ENCODE measurements around the gene USH2A.

The USH2A gene

GRCh38 chr1:216258856-216259255, 164.4 kb downstream of the USH2A start:
- DNase-seq: no peak

GRCh38 chr1:216258386-216258785, 164.9 kb downstream of the USH2A start:
- DNase-seq: no peak

GRCh38 chr1:216250861-216251260, 172.4 kb downstream of the USH2A start:
- DNase-seq: no peak

DNA sequence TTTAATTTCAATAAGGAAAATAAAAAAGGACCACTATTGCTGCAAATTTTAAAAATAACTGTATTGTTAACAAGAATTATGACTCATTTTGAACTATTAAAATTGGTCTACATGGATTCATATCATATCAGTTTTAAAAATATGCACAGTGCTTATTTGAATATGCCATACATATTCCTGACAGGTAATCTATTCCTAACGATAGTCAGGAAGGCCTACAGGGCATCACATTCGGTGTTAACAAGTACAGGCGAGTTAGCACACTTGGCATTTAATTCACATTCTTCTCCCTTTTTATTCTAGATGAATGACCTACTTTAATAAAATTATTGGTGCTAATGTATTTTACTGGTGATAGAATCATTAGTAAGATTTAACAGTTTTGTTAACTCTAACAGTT, 174.6 kb downstream of the USH2A start:
- DNase-seq: no peak

DNA sequence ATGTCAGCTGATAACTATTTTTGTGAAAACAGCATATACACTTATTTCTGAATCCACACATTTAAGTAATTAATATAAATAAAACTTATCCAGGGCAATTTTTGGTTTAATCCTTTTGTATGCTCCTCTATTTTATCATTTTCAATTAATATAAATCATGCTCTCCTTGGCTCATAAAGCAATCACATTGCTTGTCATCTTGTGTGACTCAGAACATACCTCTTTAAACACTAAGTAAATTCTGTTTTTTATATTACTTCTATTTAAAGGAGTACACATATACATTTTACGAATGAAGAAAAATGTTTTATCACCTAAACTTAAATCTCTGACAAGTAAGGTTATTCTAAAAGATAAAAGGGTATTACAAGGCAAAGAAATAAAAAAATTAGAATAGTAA, 175.3 kb downstream of the USH2A start:
- no peak for DNase-seq

- no peak for DNase-seq
These were observed 176.6 kb downstream of the USH2A start for GRCh38 chr1:216246577-216247203.

DNA sequence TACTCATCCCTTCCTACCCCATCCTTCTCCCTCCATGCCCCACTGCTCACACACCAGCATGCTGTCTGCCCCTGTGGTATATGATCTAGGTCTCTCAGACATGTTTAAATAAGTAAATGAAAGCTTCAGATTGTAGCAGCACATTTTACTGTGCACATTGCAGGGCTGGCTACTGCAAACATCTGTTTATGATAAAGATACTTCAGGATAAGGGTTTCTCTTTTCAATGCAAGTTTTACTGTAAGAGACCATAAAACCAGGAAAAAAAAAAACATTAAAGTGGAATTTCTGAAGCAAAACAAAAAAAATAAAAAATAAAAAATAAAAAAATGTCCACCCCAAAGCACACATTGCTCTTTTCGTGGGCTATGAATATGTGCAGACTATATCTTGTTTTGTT, 184.4 kb downstream of the USH2A start:
- no peak for DNase-seq

GRCh38 chr1:216237927-216238542, 185.2 kb downstream of the USH2A start:
- DNase-seq: no peak

- no peak for DNase-seq
These were observed 199.0 kb downstream of the USH2A start for GRCh38 chr1:216224233-216224632.

DNA sequence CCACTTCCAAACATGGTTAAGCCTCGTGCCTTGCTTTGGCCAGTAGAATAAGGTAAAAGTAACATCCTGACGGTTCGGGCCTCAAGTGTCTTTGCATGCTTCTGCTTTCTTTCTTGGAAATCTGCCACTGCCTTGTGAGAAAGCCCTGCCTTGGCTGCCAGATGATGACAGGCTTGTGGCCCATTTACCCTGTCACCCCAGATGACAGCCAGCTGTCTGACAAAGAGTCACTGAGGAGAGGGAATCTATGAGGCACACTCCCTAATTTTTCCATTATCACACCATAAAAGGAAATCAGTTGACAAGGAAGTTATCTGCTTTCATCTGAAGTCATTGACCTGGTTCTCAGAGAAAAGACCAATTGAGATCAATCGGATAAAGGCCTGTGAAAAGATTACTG, 199.8 kb downstream of the USH2A start:
- no peak for DNase-seq

- no peak for DNase-seq
These were observed 201.0 kb downstream of the USH2A start for GRCh38 chr1:216222288-216222687.

- peak; percentile 88 for DNase-seq
These were observed 202.0 kb downstream of the USH2A start for GRCh38 chr1:216221260-216221700.

GRCh38 chr1:216216305-216216704, 206.9 kb downstream of the USH2A start:
- no peak for DNase-seq

DNA sequence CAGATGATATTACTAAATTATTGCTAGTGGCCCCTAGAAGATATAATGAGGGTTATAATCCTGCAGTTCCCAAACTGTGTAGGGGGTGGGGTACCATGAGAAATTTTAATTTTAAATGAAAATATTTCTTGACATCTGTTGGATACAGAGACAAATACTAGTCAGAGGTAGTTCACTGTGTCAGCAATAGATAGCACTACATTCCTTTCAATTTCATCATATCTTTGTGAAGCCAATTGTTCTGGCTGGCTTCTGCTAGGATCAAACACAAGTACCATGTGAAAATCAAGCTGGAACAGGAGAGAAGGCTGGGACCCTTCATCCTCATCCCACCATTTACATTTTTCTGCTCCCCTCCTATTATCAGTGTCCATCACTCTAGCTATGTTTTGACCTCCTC, 208.1 kb downstream of the USH2A start:
- no peak for DNase-seq

DNA sequence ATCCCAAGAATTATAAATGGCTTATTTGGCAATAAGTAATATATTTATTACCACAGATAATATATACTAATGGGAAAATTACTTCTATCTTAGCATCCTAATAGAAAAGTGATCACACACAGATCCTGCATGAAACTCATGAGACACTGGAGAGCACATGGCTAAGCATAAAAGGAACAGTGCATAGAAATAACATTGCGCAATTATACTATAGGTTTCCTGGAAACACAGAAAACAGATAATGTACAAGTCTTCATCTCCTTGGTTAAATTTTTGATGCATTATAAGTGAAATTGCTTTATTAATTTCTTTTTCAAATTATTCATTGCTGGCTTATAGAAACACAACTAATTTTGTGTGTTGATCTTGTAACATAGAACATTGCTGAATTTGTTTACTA, 210.4 kb downstream of the USH2A start:
- DNase-seq: no peak

DNA sequence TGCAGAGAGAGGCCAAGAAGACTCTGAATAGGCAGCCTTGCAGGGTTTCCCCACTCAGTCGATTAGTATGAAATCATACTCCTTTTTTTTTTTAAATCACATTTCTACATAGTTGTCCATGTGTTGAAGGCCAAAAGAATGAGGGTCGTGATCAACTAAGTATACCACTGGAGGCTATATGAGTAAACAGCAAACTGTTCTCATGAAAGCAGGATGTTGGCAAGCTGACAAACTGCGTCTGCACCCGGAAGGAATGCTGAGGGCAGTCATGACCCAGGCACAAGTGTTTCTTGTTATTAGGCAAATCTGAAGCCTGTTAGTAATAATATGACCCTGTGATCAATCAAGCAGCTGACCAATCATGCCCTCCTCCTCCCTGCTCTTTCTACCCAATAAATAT, 213.2 kb downstream of the USH2A start:
- DNase-seq: no peak

- no peak for DNase-seq
These were observed 214.1 kb downstream of the USH2A start for GRCh38 chr1:216209125-216209524.

DNA sequence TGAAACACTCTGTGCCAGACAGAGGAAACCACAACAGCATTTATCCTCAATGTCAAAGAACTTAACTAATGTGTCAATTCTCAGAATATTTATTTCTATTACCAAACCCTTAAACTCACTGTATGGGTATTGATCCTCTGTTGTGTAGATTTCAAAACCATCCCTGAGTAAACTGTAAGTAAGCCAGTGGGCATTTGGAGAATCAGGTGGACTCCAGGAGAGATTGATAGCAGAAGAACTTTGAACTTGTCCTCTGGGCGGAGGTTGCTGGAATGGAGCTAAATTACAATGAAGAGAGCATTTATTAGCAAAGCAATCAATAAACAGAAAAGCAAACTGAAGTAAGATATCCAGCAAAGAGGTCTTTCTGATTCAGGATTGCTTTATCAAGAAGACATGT, 216.1 kb downstream of the USH2A start:
- DNase-seq: no peak

GRCh38 chr1:216205176-216205575, 218.1 kb downstream of the USH2A start:
- no peak for DNase-seq

- no peak for DNase-seq
These were observed 221.3 kb downstream of the USH2A start for GRCh38 chr1:216201946-216202345.

DNA sequence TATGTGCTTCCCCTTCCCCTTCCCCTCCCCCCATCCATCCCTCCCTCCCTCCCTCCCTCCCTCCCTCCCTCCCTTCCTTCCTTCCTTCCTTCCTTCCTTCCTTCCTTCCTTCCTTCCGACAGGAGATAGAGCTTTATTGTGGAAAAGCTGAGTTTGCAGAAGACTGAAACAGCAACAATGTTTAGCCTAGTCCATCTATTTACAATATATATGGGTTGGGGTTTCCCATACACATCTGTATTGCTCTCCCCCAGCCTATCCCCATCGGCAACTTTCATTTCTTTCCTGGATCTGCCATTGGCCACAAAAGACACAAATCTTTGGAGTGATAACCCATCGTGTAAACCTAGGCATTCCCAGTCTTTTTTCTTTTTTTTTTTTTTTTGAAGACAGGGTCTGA, 222.3 kb downstream of the USH2A start:
- no peak for DNase-seq

GRCh38 chr1:216194721-216195120, 228.5 kb downstream of the USH2A start:
- no peak for DNase-seq

DNA sequence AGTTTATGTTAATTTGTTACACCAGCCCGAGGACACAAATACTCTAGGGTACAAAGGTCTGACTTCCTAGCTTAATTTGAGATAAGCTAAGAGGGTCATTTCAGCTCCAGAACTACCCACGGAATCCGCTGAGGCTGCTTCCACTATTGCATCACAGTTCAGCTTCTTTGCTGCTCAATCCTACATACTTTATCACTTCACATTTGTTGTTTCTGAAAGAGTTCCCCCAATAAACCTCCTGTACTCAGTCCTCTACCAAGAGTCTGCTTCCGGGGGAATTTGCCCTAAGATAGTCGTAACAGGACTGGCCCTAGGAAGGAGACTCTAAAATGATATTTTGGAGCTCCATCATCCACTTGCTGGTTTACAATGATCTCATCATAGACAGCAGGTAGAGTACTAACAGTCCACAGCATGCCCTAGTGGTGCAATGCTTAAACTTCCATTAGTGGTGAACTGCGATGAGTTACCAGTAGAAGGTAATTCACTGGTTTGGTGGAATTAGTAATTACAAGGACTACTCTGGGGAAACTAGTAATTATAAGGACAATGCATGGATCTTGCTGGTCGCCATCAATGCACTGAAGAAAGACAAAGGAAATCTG, 229.3 kb downstream of the USH2A start:
- DNase-seq: no peak

DNA sequence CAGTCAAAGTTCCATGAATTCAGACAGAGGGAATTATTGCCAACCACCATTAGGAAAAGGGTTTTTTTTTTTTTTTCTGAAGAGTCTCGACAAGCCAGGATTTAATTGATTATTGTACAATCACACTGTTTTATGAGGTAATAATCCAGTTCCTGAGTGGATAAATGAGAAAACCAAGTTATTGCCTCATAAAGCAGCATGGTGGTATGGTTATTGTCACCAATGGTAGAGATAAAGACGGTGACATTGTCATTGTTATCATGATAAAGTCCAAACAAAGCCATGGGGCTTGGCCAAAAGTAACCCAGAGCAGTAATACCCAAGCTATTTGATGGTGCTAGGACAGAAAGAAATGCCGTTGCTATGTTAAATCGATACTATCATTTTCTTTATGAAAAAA, 232.8 kb downstream of the USH2A start:
- no peak for DNase-seq

- no peak for DNase-seq
These were observed 236.4 kb downstream of the USH2A start for GRCh38 chr1:216186816-216187215.
